Fibroblast of skin of back (primary cell): ENCODE results near the gene SLC4A7.
"Not testable (repeated sequence)": the region's sequence is repeated elsewhere in the genome, so short reads cannot be mapped to it uniquely, and the experiment has no call there.

Source experiments
- DNase-seq: peaks from one replicate; pipeline ENCODE4 v3.0.0-alpha.2; 2013

Gene SLC4A7

DNA sequence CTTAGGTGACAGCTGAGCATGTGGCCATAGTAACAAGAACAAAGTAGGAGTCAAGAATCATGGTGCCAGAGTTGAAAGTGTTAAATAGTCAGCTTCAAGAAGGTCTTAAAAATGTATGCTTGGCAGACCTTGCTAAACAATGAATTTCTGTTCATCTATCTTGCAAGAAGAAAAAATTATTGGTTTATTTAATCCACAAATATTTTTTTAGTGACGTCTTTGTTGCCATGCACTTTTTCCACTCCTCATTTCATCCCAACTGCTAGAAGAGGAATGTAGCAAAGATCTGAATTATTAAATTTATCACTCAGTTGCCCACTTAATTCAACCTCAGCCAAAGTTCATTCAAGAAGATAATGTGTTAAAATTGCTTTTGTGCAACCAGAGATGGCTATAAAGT, 3.2 kb upstream of the SLC4A7 start:
- no peak for DNase-seq

DNA sequence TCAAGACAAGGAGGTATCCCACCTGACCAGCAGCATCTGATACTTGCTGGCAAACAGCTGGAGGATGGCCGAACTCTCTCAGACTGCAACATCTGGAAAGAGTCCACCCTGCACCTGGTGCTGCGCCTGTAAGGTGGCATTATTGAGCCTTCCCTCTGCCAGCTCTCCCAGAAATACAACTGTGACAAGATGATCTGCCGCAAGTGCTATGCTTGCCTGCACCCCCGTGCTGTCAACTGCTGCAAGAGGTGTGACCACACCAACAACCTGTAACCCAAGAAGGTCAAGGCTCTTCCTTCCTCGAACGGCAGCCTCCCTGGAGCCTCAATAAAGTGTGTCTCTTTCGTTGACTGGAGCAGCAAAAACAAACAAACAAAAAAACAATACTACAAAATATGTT, 2.2 kb upstream of the SLC4A7 start:
- no peak for DNase-seq

DNA sequence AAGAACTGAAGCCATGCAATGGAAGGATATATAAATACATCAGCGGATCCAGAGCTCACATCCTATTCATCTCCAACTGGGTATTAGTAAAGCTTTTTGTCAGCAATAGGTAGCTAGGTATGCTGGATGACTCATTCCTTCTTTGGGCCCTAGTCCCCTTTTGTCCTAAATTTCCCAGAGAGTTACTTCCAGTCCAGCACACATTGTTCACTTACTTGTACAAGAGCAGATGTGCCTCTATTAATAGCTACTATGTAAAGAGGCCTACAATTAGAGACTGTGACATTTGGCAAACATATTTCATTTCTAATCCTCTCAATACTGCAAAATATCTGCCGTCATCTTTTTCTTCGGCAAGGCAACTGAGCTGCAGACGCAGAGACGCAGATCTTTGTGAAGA, 1.7 kb upstream of the SLC4A7 start:
- no peak for DNase-seq

DNA sequence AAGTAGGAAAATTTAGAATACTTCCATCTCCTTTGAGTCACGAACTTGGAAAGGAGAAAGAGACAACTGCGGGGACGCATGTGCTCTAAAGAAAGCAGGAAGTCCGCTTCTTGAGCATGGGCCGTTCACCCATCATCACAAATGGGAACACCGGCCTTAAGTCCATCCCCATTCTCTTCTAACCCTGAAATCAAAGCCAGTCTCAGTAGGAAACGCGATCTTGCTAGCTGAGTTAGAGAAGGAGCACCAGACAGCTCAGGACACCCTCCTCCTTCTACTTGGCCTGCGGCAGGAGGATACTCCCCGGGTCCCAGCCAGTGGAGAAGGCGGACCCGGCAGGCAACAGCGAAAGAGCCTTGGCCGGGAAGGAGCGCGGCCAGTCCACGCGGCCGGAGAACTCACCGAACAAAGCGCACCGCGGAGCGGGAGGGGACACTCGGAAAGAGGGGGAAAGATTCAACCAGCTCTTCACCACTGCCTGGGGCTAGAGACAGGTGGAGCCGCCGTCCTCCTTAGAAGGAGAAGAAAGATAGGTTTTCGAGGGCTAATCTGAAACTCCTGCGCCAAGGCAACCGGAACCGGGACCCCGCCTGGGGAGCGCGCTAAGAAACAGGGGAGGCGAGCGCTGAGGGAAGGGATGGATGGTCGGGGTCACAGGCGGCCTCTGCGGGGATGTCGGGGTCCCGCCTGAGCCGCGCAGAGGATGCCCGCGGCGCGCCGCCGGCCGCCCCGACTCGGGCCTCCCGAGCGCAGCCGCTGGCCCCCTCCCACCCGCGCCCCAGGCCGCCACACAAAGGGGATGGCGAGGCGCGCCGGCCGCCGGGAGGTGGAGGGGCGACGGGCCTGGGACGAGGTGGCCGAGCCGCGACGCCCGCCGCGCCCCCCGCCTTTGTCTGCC, 818 bp downstream of the SLC4A7 start:
- peak; percentile 77 for DNase-seq

DNA sequence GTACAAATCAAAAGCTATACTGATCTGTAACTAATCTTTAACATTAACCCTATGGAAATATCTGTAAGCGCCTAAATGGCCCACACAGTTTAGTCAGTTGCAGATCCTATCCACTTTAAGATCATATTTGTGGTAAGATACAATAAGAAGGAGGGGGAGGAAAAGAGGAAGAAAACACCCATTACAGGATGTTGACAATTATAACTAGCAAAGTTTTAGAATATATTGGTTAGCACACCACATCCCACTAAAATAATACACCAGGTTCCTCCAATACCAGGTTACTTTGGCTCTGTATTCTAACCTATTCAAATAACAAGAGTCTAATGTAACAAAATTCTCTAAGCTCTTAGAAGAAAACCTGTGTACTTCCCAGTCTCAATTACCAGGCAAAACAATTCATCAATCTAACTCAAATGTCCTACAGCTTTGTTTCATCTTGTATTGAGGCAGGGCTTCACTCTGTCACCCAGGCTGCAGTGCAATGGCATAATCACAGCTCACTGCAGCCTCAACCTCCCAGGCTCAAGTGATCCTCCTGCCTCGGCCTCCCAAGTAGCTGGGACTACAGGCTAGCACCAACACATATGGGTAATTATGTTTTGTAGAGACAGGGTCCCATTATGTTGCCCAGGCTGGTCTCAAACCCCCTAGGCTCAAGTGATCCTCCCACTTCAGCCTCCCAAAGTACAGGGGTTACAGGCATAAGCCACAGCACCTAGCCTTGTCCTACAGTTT, 4.2 kb downstream of the SLC4A7 start:
- no peak for DNase-seq

DNA sequence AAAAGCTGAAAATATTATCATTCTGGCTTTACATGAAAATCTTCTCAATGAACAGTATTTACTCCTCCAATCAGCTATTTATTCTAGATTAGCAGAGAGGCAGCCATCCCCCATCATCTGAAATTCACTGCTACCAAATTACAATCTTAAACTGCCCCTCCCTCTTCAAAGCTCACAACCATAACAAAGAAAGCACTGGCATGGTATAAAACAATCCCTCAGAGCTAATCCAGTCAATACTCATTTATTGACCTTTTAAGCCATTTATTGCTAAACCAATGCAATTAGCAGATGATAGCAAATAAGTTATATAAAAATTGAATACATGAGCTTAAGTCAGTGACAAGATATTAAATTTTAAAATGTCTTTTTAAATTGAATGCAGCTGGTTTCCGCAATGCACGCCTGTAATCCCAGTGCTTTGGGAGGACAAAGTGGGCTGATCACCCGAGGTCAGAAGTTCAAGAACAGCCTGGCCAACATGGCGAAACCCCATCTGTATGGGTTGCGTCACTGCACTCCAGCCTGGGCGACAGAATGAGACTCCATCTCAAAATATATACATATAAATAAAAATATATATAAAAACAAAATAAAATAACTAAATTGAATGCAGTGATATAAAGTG, 12.1 kb downstream of the SLC4A7 start:
- no peak for DNase-seq

DNA sequence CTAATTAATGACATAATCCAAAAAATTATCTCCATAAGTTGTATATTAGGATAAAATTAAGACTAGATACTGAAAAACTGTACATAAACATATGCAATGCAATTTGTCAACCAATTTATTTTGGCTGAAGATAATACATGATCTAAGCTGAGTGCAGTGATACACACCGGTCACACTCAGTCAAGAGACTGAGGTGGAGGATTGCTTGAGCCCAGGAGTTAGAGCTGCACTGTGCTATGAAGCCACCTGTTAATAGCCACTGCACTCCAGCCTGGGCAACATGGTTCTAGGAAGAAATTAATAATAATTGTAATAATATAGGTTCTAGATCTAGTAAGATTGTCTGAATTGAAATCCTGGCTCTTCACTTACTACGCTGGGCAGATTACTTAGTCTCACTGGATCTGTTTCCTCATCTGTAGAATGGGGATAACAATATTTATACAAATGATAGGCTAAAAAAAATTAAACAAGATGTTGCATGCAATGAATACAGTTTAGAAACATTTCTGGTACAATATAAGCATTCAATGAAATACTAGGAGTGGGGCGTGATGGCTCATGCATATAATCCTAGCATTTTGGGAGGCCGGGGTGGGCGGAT, 15.8 kb downstream of the SLC4A7 start:
- DNase-seq = no peak

DNA sequence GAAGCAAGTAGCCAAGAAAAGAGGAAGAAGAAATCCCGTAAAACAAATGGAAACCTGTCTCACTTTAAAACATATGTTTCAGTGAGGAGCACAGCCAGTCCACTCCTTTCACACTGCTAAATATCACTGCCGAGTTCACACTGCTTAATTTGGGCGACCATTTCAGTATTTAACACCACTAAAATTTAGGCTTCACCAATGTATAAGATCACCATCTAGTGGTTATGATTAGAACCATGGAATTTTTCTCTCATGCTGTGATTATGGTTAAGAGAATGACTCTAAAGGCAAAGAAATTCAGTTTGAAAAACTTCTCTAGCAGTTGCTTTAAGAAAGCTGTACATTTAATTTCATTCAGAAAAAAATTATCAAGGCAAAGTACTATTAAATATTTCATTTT, 16.6 kb downstream of the SLC4A7 start:
- peak; percentile 68 for DNase-seq

DNA sequence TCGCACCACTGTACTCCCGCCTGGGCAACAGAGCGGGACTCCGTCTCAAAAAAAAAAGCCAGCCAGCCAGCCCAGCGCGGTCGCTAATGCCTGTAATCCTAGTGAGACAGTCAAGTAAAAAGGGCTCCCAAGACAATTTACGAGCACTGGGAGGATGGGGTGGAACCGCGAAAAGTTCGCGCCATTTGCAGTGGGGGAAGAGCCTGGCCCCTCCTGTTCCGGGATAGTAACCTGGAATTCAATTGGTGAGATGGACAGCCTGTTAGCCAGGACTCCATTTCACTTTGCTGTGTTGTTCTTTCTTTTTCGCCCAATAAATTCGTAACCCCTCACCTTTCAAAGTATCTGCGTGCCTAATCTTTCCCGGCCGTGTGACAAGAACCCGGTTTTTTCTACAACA, 19.5 kb downstream of the SLC4A7 start:
- no peak for DNase-seq

DNA sequence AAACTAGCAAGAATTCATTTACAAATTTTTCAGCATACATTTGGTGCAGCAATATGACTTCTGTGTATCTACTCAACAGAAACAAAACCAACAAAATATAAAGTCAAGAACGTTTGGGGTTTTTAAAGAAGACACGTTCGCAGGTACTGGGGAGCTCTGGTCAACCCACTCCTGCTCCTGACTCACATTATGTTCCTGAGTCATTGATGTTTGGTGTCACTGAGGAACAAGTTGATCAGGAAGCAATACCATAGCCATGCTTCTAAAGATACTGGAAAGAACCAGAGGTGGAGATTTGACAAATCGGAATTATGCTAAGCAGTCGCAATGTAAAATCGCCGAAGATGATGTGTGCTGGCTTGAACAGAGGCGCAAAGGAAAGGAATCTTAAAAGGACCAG, 22.0 kb downstream of the SLC4A7 start:
- no peak for DNase-seq

DNA sequence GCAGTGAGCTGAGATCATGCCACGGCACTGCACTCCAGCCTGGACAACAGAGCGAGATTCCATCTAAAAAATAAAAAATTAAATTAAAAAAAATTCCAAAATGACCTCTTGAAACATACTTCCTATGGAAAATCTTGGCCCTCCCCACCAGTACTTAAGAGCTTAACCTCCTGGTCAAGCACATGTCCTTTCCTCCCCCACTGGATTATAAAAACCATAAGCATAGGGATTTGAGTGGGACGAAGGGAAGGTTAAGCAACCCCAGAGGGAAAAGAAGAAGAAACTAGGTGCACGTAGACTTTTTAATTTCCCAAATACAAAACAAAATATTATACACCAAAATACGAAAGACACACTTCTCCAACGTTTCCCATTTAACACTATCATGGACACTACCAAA, 25.3 kb downstream of the SLC4A7 start:
- DNase-seq = no peak

DNA sequence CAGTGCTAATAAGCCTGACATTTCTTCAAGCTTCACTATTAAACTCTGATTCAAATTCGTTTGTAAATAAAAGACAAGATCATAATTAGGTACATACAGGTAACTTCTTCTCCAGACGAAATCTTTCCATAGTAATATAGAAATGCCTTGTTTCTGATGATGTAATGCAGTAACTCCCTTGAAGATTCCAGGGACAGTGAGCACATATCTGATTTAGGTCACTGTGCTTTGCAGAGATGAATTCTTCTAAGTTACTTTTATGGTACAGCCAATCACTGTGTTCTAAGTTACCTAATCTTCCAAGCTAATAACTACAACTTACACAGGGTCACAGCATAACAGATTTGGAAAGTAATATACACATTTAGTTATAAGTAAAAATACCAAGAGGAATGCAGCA, 27.6 kb downstream of the SLC4A7 start:
- no peak for DNase-seq

DNA sequence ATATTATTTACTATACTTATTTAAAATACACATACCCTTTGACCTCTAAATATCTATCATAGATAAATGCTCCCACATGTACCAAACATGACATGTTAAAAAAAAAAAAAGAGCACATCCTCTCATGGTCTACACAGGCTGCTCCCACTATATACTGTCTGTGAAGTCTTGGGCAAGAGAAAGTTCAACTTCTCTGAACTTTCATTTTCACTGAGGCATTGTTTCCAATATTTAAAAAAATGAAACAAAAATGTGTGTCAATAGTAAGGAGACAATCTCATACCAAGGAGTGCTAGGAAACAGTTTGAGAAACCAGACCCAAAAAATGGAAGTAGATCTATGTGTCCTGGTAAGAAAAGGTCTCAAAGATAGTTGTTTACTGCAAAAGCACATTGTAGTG, 29.3 kb downstream of the SLC4A7 start:
- no peak for DNase-seq

DNA sequence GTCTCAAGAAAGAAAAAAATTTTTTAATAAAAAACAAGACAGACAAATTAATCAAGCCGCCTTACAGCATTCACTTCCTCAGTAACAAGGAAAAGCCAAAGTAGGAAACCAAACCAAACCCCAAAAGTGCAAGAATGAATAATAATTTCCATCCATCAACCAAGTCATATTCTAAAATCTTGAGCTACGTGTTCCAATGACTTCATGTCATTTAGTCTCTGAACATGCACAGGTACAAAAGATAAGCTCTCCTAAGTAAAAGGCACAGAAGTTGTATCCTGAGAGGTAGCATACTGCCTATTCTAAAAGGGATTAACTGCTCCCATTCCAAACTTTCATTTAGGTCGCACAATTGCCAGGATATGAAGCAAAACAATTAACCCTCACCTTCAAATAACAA, 29.7 kb downstream of the SLC4A7 start:
- no peak for DNase-seq

DNA sequence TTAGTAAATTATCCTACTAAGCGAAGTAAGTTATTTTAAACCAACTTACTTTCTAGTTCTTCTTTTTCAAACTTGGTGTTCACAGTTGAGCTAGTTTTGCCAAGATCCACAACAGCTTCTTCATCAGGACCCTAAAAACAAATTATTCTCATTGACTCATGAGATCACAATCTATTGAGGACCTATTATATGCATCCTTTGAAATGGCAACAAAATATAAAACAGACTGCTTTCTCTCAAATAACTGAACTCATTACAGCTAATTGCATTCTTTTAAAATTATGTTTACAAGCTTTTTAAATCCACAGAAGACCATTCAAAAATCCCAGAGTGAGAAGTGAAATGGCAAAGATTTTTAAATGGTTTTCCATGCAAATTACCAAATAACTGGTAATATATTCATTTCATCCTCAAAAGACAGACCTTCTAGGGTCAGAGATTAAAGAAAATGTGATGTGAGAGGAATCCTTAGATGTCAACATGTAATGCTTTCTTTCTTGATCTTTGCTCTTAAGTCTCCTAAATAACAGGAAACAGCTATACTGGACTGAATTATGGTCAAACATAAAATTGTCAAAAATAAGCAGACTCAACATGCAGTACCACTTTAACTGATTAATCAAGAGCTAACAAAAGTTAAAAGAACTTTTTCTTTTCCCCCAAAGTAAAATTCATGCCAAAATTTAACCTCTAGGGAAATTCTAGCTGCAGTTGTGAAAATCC, 31.7 kb downstream of the SLC4A7 start:
- DNase-seq = no peak

DNA sequence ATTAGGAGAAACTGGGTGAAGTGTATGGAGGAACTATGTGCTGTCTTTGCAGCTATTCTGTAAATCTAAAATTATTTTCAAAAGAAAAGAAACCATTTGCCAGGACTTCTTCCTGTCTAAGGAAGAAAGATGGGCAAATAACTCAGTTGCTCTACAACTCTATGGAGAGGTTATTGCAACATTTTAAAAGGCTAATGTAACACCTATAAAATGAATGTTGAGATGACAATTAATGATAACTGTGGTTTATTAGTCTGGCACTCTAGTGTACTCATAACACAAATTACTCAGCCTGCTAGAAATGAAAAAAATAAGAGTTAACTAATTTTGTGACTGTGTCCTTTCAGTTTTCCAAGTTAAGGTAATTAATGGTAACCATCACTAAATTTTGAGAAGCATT, 32.3 kb downstream of the SLC4A7 start:
- DNase-seq = no peak

DNA sequence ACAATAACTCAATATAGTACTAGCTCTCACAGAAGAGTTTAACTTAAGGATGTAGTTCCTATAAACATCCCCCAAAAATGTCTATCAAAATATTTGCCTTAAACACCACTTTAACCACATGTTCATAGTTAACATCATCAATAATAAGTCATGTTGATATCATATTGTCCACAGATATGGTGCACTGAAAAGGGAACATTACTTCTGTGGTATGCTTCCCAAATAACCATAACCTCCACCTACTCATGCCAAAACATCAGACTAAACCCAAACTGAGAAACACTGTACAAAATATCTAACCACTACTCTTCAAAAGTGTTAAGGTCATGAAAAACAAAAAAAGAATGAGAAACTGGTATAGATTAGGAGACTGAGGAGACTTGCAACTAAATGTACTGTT, 32.9 kb downstream of the SLC4A7 start:
- peak; percentile 45 for DNase-seq

DNA sequence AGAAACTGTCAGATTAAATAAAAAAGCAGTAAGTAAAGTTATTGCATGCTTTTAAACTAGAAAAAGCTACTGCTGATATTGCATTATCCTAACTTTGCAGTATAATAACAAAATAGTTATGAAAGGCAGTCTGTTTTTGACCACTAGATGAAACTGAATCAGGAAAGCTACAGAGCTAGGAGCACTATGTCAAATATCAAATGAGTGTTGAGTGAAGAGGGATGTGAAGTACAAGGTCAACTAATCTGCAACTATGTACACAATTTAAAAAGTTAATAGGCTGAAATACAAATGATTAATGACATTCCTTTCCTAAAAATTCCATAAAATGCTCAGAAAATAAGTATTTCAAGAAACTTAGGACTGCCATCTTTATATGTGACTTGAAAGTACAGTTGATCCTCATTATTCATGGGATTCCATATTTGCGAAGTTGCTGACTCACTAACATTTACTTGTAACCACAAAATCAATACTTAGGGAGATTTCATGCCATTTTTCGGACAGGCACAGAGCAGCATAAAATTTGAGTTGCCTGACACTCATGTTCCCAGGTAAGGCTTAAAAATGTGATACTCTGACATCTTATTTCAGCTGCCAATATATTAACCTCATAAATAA, 34.5 kb downstream of the SLC4A7 start:
- DNase-seq = no peak

DNA sequence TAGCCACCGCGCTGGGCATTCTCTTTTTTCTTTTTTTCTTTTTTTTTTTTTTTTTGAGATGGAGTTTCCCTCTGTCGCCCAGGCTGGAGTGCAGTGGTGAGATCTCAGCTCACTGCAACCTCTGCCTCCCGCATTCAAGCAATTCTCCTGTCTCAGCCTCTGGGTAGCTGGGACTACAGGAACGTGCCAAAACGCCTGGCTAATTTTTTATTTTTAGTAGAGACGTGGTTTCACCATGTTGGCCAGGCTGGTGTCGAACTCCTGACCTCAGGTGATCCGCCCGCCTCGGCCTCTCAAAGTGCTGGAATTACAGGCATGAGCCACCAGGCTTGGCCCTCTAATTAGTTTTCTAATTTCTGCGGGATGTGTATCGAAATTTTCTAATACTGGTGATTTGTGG, 41.2 kb downstream of the SLC4A7 start:
- DNase-seq = not testable (repeated sequence)

DNA sequence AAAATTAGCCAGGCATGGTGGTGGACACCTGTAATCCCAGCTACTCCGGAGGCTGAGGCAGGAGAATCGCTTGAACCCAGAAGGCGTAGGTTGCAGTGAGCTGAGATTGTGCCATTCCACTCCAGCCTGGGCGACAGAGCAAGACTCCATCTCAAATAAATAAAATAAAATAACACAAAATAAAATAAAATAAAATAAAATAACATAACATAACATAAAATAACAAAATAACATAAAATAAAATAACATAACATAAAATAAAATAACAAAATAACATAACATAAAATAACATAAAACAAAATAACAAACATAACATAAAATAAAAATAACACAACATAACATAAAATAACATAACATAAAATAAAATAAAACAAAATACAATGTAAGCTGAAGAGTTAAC, 45.8 kb downstream of the SLC4A7 start:
- not testable (repeated sequence) for DNase-seq

DNA sequence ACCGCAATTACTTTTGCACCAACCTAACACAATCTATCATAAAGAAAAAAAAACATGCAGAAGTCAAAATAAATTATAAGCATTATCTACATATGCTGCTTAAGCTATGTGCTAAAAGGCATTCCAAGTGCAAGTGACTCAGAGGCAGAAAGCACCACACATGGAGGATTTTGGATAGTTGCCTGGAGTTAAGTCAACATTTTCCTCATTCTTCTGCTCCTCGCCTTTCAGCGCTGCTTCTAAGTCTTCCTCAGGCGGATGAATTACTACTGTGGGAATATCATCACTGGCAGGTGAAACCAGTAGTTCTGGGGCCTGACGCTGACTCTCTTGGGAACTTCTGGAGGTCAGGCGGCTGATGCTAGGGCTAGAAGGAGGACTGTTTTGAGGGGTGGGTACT, 53.1 kb downstream of the SLC4A7 start:
- peak; percentile 99 for DNase-seq

DNA sequence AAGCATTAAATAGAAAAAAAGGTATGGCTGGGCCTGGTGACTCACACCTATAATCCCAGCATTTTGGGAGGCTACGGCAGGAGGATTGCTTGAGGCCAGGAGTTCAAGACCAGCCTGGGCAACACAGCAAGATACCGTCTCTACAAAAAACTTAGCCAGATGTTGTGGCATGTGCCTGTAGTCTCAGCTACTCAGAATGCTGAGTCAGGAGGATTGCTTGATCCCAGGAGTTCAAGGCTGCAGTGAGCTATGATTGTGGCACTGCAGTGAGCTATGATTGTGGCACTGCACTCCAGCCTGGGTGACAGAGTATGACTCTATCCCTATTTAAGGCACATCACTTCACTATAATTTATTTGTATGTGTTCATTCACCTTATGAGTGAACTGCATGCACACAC, 54.3 kb downstream of the SLC4A7 start:
- DNase-seq = no peak
